ENCODE data around the gene INPP5D. TPM values are rescaled to one million over a fixed set of nuclear protein-coding genes. Genes with fewer than 3 reads are reported as not detected.
"Not testable (repeated sequence)": the region's sequence is repeated elsewhere in the genome, so short reads cannot be mapped to it uniquely, and the experiment has no call there.

INPP5D gene
- total RNA-seq, 2 donors from 2014 or later, result 6.5 to 7.1 TPM

- TF ChIP-seq CTCF (IDR thresholded peaks at IDR 0.05), result no peak
- no peaks in the 10 kb centered on the region for H3K9me3 ChIP-seq
- no peaks in the 10 kb centered on the region for H3K27me3 ChIP-seq
- intact Hi-C loops (cut with DNase I), result no loop called here
- no peak overlapping the region for H3K9ac ChIP-seq (ENCODE audit: low read depth in 2 of 2, low read length in 2 of 2)
- H3K36me3 ChIP-seq, result no peaks in the 10 kb centered on the region
- no peaks in the 10 kb centered on the region for H3K4me1 ChIP-seq
- H3K27ac ChIP-seq, result no peak overlapping the region
- H3K4me3 ChIP-seq, result no peak overlapping the region
- no peak for DNase-seq
These were observed 93.1 kb downstream of the INPP5D start for GRCh38 chr2:233153146-233153798.

GRCh38 chr2:233156001-233156400 lies 95.9 kb downstream of the INPP5D start:
- intact Hi-C loops (cut with DNase I), result no loop called here
- H3K4me3 ChIP-seq, result no peak overlapping the region
- no peak overlapping the region for H3K27ac ChIP-seq
- TF ChIP-seq CTCF (IDR thresholded peaks at IDR 0.05), result no peak
- H3K4me1 ChIP-seq, result no peaks in the 10 kb centered on the region
- no peak for DNase-seq
- no peaks in the 10 kb centered on the region for H3K9me3 ChIP-seq
- H3K36me3 ChIP-seq, result no peaks in the 10 kb centered on the region
- no peak overlapping the region for H3K9ac ChIP-seq (ENCODE audit: low read depth in 2 of 2, low read length in 2 of 2)
- no peaks in the 10 kb centered on the region for H3K27me3 ChIP-seq

- H3K4me3 ChIP-seq; H3K4me1 ChIP-seq; DNase-seq; H3K27me3 ChIP-seq; H3K27ac ChIP-seq; H3K9ac ChIP-seq (ENCODE audit: low read depth in 2 of 2, low read length in 2 of 2); intact Hi-C loops (cut with DNase I); H3K9me3 ChIP-seq; H3K36me3 ChIP-seq: not testable (repeated sequence)
These were observed 96.3 kb downstream of the INPP5D start for GRCh38 chr2:233156461-233156860.

- no peak for DNase-seq
- no peak overlapping the region for H3K27ac ChIP-seq
- intact Hi-C loops (cut with DNase I), result no loop called here
These were observed 101.6 kb downstream of the INPP5D start for GRCh38 chr2:233161730-233162129.

GRCh38 chr2:233162770-233163169 lies 102.6 kb downstream of the INPP5D start:
- no peak for DNase-seq
- no peak overlapping the region for H3K9ac ChIP-seq (ENCODE audit: low read depth in 2 of 2, low read length in 2 of 2)
- peaks cover 5% of the 10 kb centered on the region for H3K4me1 ChIP-seq
- TF ChIP-seq CTCF (IDR thresholded peaks at IDR 0.05), result no peak
- H3K27me3 ChIP-seq, result no peaks in the 10 kb centered on the region
- intact Hi-C loops (cut with DNase I), result no loop called here
- H3K4me3 ChIP-seq, result no peak overlapping the region
- H3K27ac ChIP-seq, result no peak overlapping the region
- H3K9me3 ChIP-seq, result no peaks in the 10 kb centered on the region
- H3K36me3 ChIP-seq, result no peaks in the 10 kb centered on the region

More at GRCh38 chr2:233161730-233162129, 101.6 kb downstream of the INPP5D start:
- Histone ChIP-seq H3K9ac (ENCODE audit: low read depth in 2 of 2, low read length in 2 of 2) (no peak overlapping the region), H3K4me1 (peaks cover 5% of the 10 kb centered on the region), H3K9me3 (no peaks in the 10 kb centered on the region), H3K4me3 (no peak overlapping the region), H3K27me3 (no peaks in the 10 kb centered on the region), H3K36me3 (no peaks in the 10 kb centered on the region)
- TF ChIP-seq CTCF (IDR thresholded peaks at IDR 0.05), result no peak

GRCh38 chr2:233163486-233164103 lies 103.5 kb downstream of the INPP5D start:
- no peaks in the 10 kb centered on the region for H3K36me3 ChIP-seq
- H3K9me3 ChIP-seq, result no peaks in the 10 kb centered on the region
- H3K27me3 ChIP-seq, result no peaks in the 10 kb centered on the region
- intact Hi-C loops (cut with DNase I), result no loop called here
- no peak overlapping the region for H3K4me3 ChIP-seq
- TF ChIP-seq CTCF (IDR thresholded peaks at IDR 0.05), result no peak
- no peak overlapping the region for H3K27ac ChIP-seq
- H3K9ac ChIP-seq (ENCODE audit: low read depth in 2 of 2, low read length in 2 of 2), result no peak overlapping the region
- no peak for DNase-seq
- peaks cover 5% of the 10 kb centered on the region for H3K4me1 ChIP-seq
